H1 (cell line): ENCODE measurements around the gene CALD1. TPM values are rescaled to one million over a fixed set of nuclear protein-coding genes. Genes with fewer than 3 reads are reported as not detected.

ENCODE experiments used
- CTCF ChIA-PET: fragments of 300-600 bp; sonication (Branson Sonifier 250); formaldehyde crosslinking; loops from one replicate; lab custom pipeline; 2021; ENCODE audit not compliant: partially characterized antibody; lab: Charles Lee
- POLR2A ChIA-PET: fragments of 300-600 bp; sonication (Branson Sonifier 250); formaldehyde crosslinking; loops from one replicate; lab custom pipeline; 2021; ENCODE audit warnings: inconsistent platforms; ENCODE audit not compliant: partially characterized antibody; lab: Charles Lee
- DNase-seq, 2 experiments: peaks; one replicate each; pipeline versions ENCODE4 v3.0.0 to v3.0.0-alpha.2; 2010 to 2022; ENCODE audit warnings: low spot score in 2 of 2, low read depth in 1 of 2, mixed read lengths in 1 of 2
- FAIRE-seq: peaks from 2 replicates; lab custom pipeline; 2011; peaks lifted over from hg19 to GRCh38; lab: Jason Lieb, UNC
- H2AFZ ChIP-seq: 2 replicates; pipeline ENCODE4 v1.8.1; 2012; ENCODE audit warnings: low read length, inconsistent platforms
- H2AK5ac ChIP-seq: 2 replicates; pipeline ENCODE4 v1.6.1; 2013; ENCODE audit warnings: low read depth, low read length
- H2BK120ac ChIP-seq: replicated peaks from 2 replicates; pipeline ENCODE3; 2013; ENCODE audit warnings: low read depth, low read length, inconsistent platforms
- H2BK12ac ChIP-seq: 2 replicates; pipeline ENCODE4 v1.6.1; 2013; ENCODE audit warnings: low read depth, low read length
- H2BK15ac ChIP-seq: 2 replicates; pipeline ENCODE4 v1.6.1; 2013; ENCODE audit warnings: low read length
- H2BK20ac ChIP-seq: 2 replicates; pipeline ENCODE4 v1.6.1; 2013; ENCODE audit warnings: low read length
- H2BK5ac ChIP-seq: 2 replicates; pipeline ENCODE4 v1.6.1; 2013; ENCODE audit warnings: low read depth, low read length
- H3K14ac ChIP-seq: 2 replicates; pipeline ENCODE4 v1.6.1; 2013; ENCODE audit warnings: inconsistent platforms; ENCODE audit not compliant: insufficient read length
- H3K18ac ChIP-seq: 2 replicates; pipeline ENCODE4 v1.6.1; 2013; ENCODE audit warnings: low read length; ENCODE audit errors: extremely low read depth
- H3K23ac ChIP-seq: 2 replicates; pipeline ENCODE4 v1.6.1; 2013; ENCODE audit warnings: inconsistent platforms; ENCODE audit not compliant: insufficient read length
- H3K23me2 ChIP-seq: 2 replicates; pipeline ENCODE4 v1.6.1; 2013; ENCODE audit warnings: low read depth, low read length
- H3K27ac ChIP-seq: 2 replicates; pipeline ENCODE4 v1.6.1; 2011; ENCODE audit warnings: low read depth, low read length, inconsistent platforms
- H3K27me3 ChIP-seq, 4 experiments: replicated peaks in 1 of 4; 1 replicate in 1 of 4; 2 replicates in 3 of 4; pipeline versions ENCODE4 v1.6.1 to v1.8.1; 2011 to 2013; ENCODE audit warnings: low read length in 3 of 4, mild to moderate bottlenecking in 3 of 4, inconsistent platforms in 2 of 4, mixed read lengths in 2 of 4, moderate library complexity in 1 of 4; ENCODE audit not compliant: control insufficient read depth in 3 of 4, insufficient read depth in 3 of 4; ENCODE audit errors: extremely low read depth in 1 of 4
- H3K36me3 ChIP-seq, 4 experiments: 2 replicates each; pipeline versions ENCODE4 v1.6.1 to v1.8.1; 2011 to 2013; ENCODE audit warnings: mild to moderate bottlenecking in 4 of 4, low read length in 3 of 4, moderate library complexity in 2 of 4, control low read depth in 1 of 4, inconsistent platforms in 1 of 4; ENCODE audit not compliant: insufficient read depth in 4 of 4, control insufficient read depth in 2 of 4
- H3K4ac ChIP-seq: replicated peaks from 2 replicates; pipeline ENCODE3; 2013; ENCODE audit warnings: low read length, low read depth, mixed read lengths, inconsistent platforms; ENCODE audit not compliant: insufficient read length
- H3K4me1 ChIP-seq, 4 experiments: replicated peaks in 1 of 4; 1 replicate in 1 of 4; 2 replicates in 3 of 4; pipeline versions ENCODE4 v1.6.1 to v1.8.1; 2011 to 2013; ENCODE audit warnings: low read length in 3 of 4, inconsistent platforms in 2 of 4, mixed read lengths in 1 of 4; ENCODE audit not compliant: insufficient read depth in 4 of 4, control insufficient read depth in 3 of 4
- H3K4me2 ChIP-seq, 2 experiments: 2 replicates each; pipeline versions ENCODE4 v1.6.1 to v1.8.1; 2011 to 2013; ENCODE audit warnings: low read depth in 2 of 2, low read length in 2 of 2, control low read depth in 1 of 2, inconsistent platforms in 1 of 2, mild to moderate bottlenecking in 1 of 2; ENCODE audit not compliant: insufficient read depth in 1 of 2
- H3K4me3 ChIP-seq, 4 experiments: fragments of 200-600, 300-600 bp in 1 of 4; sonication (generic), shearing (Covaris generic), sonication (Bioruptor Twin) in 1 of 4; 2 replicates each; pipeline versions ENCODE4 v1.5.1 to v1.8.1; 2011 to 2016; ENCODE audit warnings: low read length in 4 of 4, low read depth in 3 of 4, control low read depth in 2 of 4, inconsistent platforms in 2 of 4, mild to moderate bottlenecking in 2 of 4, mixed read lengths in 1 of 4, moderate library complexity in 1 of 4; ENCODE audit not compliant: insufficient read depth in 2 of 4; ENCODE audit errors: extremely low read depth in 1 of 4
- H3K56ac ChIP-seq: replicated peaks from 2 replicates; pipeline ENCODE3; 2013; ENCODE audit warnings: low read depth, mild to moderate bottlenecking, mixed read lengths, low read length, inconsistent platforms; ENCODE audit not compliant: insufficient read length
- H3K79me1 ChIP-seq: 2 replicates; pipeline ENCODE4 v1.6.1; 2013; ENCODE audit warnings: low read depth, low read length, control low read depth
- H3K79me2 ChIP-seq, 2 experiments: 2 replicates each; pipeline versions ENCODE4 v1.6.1 to v1.8.1; 2012 to 2013; ENCODE audit warnings: low read length in 2 of 2, mild to moderate bottlenecking in 2 of 2, inconsistent platforms in 1 of 2; ENCODE audit not compliant: insufficient read depth in 2 of 2, control insufficient read depth in 1 of 2
- H3K9ac ChIP-seq, 4 experiments: replicated peaks in 1 of 4; 1 replicate in 1 of 4; 2 replicates in 3 of 4; pipeline versions ENCODE4 v1.6.1 to v1.8.1; 2011 to 2013; ENCODE audit warnings: low read depth in 3 of 4, low read length in 3 of 4, control low read depth in 2 of 4, mild to moderate bottlenecking in 2 of 4, moderate library complexity in 2 of 4, inconsistent platforms in 1 of 4; ENCODE audit errors: extremely low read depth in 1 of 4
- H3K9me3 ChIP-seq, 2 experiments: 2 replicates each; pipeline versions ENCODE4 v1.6.1 to v1.8.1; 2012 to 2013; ENCODE audit warnings: mild to moderate bottlenecking in 2 of 2, moderate library complexity in 2 of 2, control low read depth in 1 of 2, inconsistent platforms in 1 of 2, low read depth in 1 of 2, low read length in 1 of 2, mixed read lengths in 1 of 2; ENCODE audit not compliant: insufficient read depth in 2 of 2
- H4K20me1 ChIP-seq, 2 experiments: replicated peaks in 1 of 2; 2 replicates each; pipeline versions ENCODE3 to v1.8.1; 2011 to 2013; ENCODE audit warnings: inconsistent platforms in 2 of 2, low read length in 2 of 2, mild to moderate bottlenecking in 1 of 2; ENCODE audit not compliant: insufficient read depth in 2 of 2, control insufficient read depth in 1 of 2
- H4K5ac ChIP-seq: 2 replicates; pipeline ENCODE4 v1.6.1; 2013; ENCODE audit warnings: low read length, low read depth, mixed read lengths, inconsistent platforms; ENCODE audit not compliant: insufficient read length
- H4K8ac ChIP-seq: 2 replicates; pipeline ENCODE4 v1.8.0; 2013; ENCODE audit warnings: mild to moderate bottlenecking, moderate library complexity, low read length, inconsistent platforms; ENCODE audit not compliant: insufficient read depth; ENCODE audit errors: extremely low read depth
- H4K91ac ChIP-seq: replicated peaks from 2 replicates; pipeline ENCODE3; 2013; ENCODE audit warnings: low read length, mixed read lengths, inconsistent platforms; ENCODE audit not compliant: insufficient read length
- FOSL1 ChIP-seq: IDR thresholded peaks from 2 replicates; pipeline ENCODE4 v1.6.1; 2011; ENCODE audit warnings: mild to moderate bottlenecking, low read depth, low read length, moderate library complexity; ENCODE audit not compliant: insufficient read depth
- polyA plus RNA-seq, 7 experiments: library from polyadenylated mRNA; depleted of rRNA in 3 of 7; stranded (reverse) in 5 of 7; unstranded in 2 of 7; fragments of >200 nt in 5 of 7; fragments of 200-250 nt in 2 of 7; gene quantifications; 1 replicate in 5 of 7; 2 replicates in 1 of 7; 4 replicates in 1 of 7; pipeline versions ENCODE4 v1.2.1 to v1.2.3, GENCODE V29; 2011 to 2013; ENCODE audit warnings: missing spikeins in 2 of 7, mixed read lengths in 2 of 7
- total RNA-seq: library from RNA; stranded (reverse); fragmentation: NEBNext Ultra II Directional; extraction: Animal tissue kit (Norgen Biotek cat#: 25700); gene quantifications from 2 replicates; pipeline ENCODE4 v1.2.1, GENCODE V29; 2021
- TF ChIP-seq, protein P1 (sequence below): IDR thresholded peaks from 2 replicates; pipeline ENCODE4 v1.6.1; 2011; ENCODE audit warnings: low read length, improper control_type of control experiment

Gene CALD1
- total and polyA plus RNA-seq, 2 of the 8 experiments (the other 6 are each of a cell fraction or from before 2014, with no cell fraction given): 34.3 to 177 TPM

DNA sequence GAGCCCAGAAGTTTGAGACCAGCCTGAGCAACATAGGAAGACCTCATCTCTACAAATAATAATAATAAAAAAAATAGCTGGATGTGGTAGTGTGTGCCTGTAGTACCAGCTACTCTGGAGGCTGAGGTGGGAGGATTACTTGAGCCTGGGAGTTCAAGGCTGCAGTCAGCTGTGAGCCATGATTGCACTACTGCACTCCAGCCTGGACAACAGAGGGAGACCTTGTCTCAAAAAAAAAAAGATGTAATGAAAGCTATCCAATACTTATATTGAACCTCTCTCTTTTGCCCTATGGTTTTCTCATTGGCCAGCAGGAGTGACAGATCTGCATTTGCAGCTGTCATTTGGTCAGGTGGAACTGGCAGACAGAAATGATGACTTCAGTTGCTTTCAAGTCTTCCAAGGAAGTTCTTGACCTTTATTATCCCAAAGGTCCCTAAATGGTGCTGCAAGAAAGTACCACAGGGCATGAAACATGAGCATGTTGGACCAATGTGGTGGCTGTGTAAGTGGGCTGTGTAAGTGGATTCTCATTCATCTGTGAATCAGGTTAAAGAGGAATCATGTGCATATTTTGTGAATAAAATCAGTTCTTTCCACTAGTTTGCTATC is 99.4 kb downstream of the CALD1 start:
- Histone ChIP-seq H2AK5ac (no peak overlapping the region), H3K36me3 (no peaks in the 10 kb centered on the region), H3K4me2 (no peak overlapping the region), H3K4ac (no peak overlapping the region), H3K4me1 (no peaks in the 10 kb centered on the region), H2BK12ac (no peak overlapping the region), H2BK15ac (no peak overlapping the region), H4K20me1 (no peaks in the 10 kb centered on the region), H3K27ac (no peak overlapping the region), H3K9me3 (no peaks in the 10 kb centered on the region), H2BK20ac (no peak overlapping the region), H2AFZ (no peak overlapping the region), H4K5ac (no peak overlapping the region), H3K23ac (no peak overlapping the region), H3K23me2 (no peaks in the 10 kb centered on the region), H3K56ac (no peak overlapping the region), H4K8ac (no peak overlapping the region), H3K14ac (no peak overlapping the region), H3K79me1 (no peaks in the 10 kb centered on the region), H3K18ac (no peak overlapping the region), H3K79me2 (no peaks in the 10 kb centered on the region), H3K27me3 (no peaks in the 10 kb centered on the region), H2BK120ac (no peak overlapping the region), H4K91ac (no peak overlapping the region), H2BK5ac (no peak overlapping the region), H3K4me3 (no peak overlapping the region), H3K9ac (no peak overlapping the region)
- POLR2A ChIA-PET: interaction anchor here (0.9 to 2.2 kb wide), 2 partner anchors 9 to 12 kb away, joined by 3 to 7 read pairs; no protein-coding TSS in a partner anchor
- TF ChIP-seq FOSL1: no peak
- TF ChIP-seq, protein P1, sequence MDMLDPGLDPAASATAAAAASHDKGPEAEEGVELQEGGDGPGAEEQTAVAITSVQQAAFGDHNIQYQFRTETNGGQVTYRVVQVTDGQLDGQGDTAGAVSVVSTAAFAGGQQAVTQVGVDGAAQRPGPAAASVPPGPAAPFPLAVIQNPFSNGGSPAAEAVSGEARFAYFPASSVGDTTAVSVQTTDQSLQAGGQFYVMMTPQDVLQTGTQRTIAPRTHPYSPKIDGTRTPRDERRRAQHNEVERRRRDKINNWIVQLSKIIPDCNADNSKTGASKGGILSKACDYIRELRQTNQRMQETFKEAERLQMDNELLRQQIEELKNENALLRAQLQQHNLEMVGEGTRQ: no peak
- DNase-seq (no peak), FAIRE-seq (no peak)
- CTCF ChIA-PET: interaction anchor here (0.8 to 1.8 kb wide), 4 partner anchors 13 to 75 kb away, joined by 3 to 4 read pairs (median 3); no protein-coding TSS in a partner anchor
